Measurements from ENCODE around the gene C16orf96. TPM values are rescaled to one million over a fixed set of nuclear protein-coding genes. Genes with fewer than 3 reads are reported as not detected.
A peak's percentile ranks its signal among the peaks of the same experiment; 100 is the strongest.

C16orf96 gene
- total and polyA plus RNA-seq, 8 donors, result 0.17 to 0.45 (median 0.33) TPM

DNA sequence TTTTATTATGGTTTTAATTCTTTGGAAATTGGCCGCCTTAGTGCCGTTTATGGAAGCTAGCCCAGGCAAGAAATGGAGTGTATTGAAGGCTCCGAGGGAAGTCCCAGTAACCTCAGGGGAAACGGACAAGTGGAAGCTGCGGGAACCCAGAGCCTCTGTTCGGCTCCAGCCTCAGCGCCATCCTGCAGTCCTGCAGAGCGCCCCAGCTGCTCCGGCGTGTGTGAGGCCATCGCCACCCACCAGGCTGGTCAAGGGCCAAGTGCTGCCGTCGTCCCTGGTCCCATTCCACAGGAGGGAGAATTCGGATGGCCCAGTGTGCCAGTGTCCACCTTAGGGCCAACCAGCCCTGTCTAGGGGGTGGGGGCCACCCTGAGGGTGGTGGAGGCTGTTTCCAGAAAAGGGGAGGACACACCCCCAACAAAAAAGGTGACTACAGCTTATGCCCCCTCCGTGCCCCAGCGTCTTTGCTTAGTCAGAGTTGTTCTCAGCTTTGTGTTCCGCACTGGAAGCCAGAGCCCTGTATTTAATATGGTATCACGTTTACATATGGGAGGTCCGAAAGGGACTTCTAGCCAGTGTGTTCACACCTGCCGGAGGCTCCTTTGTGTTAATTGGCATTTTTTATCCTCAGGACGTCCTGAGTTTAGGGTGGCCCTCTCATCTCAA is 81.5 kb downstream of the C16orf96 start:
- TF ChIP-seq, protein P1, sequence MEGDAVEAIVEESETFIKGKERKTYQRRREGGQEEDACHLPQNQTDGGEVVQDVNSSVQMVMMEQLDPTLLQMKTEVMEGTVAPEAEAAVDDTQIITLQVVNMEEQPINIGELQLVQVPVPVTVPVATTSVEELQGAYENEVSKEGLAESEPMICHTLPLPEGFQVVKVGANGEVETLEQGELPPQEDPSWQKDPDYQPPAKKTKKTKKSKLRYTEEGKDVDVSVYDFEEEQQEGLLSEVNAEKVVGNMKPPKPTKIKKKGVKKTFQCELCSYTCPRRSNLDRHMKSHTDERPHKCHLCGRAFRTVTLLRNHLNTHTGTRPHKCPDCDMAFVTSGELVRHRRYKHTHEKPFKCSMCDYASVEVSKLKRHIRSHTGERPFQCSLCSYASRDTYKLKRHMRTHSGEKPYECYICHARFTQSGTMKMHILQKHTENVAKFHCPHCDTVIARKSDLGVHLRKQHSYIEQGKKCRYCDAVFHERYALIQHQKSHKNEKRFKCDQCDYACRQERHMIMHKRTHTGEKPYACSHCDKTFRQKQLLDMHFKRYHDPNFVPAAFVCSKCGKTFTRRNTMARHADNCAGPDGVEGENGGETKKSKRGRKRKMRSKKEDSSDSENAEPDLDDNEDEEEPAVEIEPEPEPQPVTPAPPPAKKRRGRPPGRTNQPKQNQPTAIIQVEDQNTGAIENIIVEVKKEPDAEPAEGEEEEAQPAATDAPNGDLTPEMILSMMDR (IDR thresholded peaks at IDR 0.05), result no peak
- Histone ChIP-seq H3K36me3 (peaks cover 0 to 24% of the 10 kb centered on the region in 2 donors), H3K27me3 (no peaks in the 10 kb centered on the region), H3K4me3 (no peak overlapping the region), H3K9me3 (no peaks in the 10 kb centered on the region), H3K4me1 (peaks cover 12 to 43% of the 10 kb centered on the region in 2 donors), H3K27ac (no peak overlapping the region)
- intact Hi-C loops (cut with DNase I), result no loop called here
- DNase-seq (no peak), ATAC-seq (no peak)

DNA sequence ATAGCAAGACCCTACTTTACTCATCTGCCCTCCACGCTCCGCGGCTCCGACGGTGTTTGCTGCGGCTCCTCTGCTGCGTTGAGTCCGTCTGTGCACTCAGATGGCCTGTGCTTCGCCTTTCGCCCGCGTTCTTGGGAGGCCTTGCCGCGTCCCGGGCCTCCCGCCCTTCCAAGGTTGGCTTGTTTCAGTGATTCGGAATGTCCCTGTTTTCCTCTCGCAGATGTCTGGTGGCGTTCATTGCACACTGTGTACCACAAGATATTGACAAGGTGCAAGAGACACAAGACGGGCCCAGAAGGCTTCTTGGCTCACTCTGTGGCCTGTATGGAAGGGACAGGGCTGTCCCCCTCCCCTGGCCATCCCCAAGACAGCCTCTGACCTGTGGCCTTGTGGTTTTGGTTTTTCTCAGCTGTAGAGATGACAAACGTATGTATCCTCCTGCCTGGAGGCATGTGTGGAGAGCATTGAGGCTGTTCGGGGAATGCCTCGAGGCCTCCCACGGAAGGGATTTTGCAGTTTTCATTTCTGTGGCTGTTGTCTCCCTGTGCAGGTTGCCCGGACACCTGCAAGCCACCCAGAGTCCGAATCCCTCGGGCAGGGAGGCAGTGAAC is 83.9 kb downstream of the C16orf96 start:
- ATAC-seq, result no peak
- TF ChIP-seq, protein P1 (IDR thresholded peaks at IDR 0.05), result no peak
- Histone ChIP-seq H3K9me3 (no peaks in the 10 kb centered on the region), H3K27me3 (no peaks in the 10 kb centered on the region), H3K4me1 (peaks cover 12 to 39% of the 10 kb centered on the region in 2 donors), H3K4me3 (no peak overlapping the region), H3K27ac (peak overlapping the region; percentile 10 to 30), H3K36me3 (peaks cover 0 to 16% of the 10 kb centered on the region in 2 donors)
- intact Hi-C loops (cut with DNase I), result no loop called here
- no peak for DNase-seq

DNA sequence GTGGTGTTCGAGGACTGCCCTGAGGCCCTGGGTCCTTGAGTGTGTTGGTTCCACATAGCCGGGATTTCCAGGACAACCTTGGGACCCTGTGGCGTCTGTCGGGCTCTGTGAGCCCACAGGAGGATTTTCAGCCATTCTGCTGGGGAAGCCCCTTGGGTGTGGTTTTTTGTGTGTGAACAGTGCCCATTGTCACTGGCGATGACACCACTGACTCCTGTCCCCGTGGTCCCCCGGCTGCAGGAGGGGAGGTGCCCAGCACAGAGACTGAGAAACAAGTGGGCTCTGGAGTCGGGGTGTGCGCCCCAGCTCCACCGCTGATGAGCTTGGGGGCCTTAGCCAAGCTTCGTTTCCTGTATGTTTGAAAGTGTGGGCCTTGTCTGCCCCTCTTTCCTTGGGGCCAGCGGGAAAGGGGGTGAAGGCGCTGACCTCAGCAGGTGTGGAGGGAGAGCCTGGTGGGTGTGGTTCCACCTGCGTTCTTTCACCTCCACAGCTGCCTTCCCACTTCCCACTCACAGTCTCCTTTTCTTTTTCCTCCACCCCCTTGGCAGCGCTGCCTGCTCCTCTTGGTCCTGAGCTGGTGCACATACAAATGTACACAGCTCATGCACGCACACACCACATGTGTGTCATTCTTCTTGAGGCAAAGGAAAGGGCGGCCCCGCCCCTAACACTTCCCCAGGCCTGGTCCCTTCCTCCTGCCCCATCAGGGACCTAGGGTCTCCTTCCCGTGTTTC is 84.6 kb downstream of the C16orf96 start:
- DNase-seq (peak in 1 of 4 donors; percentile 45), ATAC-seq (peak; percentile 80)
- peaks cover 12 to 33% of the 10 kb centered on the region in 2 donors for H3K4me1 ChIP-seq
- H3K27ac ChIP-seq, result peak overlapping the region; percentile 13 to 30
- H3K4me3 ChIP-seq, result no peak overlapping the region
- TF ChIP-seq, protein P1 (IDR thresholded peaks at IDR 0.05), result no peak
- no peaks in the 10 kb centered on the region for H3K9me3 ChIP-seq
- peaks cover 0 to 16% of the 10 kb centered on the region in 2 donors for H3K36me3 ChIP-seq
- intact Hi-C loops (cut with DNase I), result no loop called here
- no peaks in the 10 kb centered on the region for H3K27me3 ChIP-seq

DNA sequence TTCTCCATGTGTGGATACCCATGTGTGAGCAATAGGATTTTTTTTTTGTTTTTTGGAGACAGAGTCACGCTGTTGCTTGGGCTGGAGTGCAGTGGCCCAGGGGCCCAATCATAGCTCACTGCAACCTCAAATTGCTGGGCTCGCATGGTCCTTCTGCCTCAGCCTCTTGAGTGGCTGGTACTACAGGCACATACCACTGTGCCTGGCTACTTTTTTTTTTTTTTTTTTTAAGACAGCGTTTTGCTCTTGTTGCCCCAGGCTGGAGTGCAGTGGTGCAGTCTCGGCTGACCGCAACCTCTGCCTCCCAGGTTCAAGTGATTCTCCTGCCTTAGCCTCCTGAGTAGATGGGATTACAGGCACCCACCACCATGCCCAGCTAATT is 85.2 kb downstream of the C16orf96 start:
- intact Hi-C loops (cut with DNase I), result no loop called here
- Histone ChIP-seq H3K4me3 (no peak overlapping the region), H3K9me3 (no peaks in the 10 kb centered on the region), H3K4me1 (peaks cover 12 to 30% of the 10 kb centered on the region in 2 donors), H3K36me3 (peaks cover 0 to 18% of the 10 kb centered on the region in 2 donors), H3K27ac (peak overlapping the region; percentile 13 to 30), H3K27me3 (no peaks in the 10 kb centered on the region)
- DNase-seq (no peak), ATAC-seq (peak; percentile 79)
- TF ChIP-seq, protein P1 (IDR thresholded peaks at IDR 0.05), result no peak

DNA sequence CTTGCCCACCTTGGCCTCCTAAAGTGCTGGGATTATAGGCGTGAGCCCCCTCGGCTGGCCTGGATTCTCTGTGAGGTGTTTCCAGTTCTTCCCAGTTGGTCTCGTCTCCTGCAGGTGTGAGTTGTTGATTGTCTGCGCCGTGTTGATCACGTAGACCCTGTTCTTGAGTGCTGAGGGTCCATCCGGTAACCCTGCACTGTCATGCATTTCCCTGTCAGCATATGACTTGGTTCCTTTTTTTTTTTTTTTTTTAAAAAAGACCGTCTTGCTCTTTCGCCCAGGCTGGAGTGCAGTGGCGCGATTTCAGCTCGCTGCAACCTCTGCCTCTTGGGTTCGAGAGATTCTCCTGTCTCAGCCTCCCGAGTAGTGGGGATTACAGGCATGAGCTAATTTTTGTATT is 85.8 kb downstream of the C16orf96 start:
- TF ChIP-seq, protein P1 (IDR thresholded peaks at IDR 0.05), result no peak
- Histone ChIP-seq H3K9me3 (no peaks in the 10 kb centered on the region), H3K4me1 (peaks cover 12 to 30% of the 10 kb centered on the region in 2 donors), H3K4me3 (no peak overlapping the region), H3K27ac (peak overlapping the region; percentile 13 to 30), H3K27me3 (no peaks in the 10 kb centered on the region), H3K36me3 (peaks cover 0 to 24% of the 10 kb centered on the region in 2 donors)
- DNase-seq (no peak), ATAC-seq (no peak)
- intact Hi-C loops (cut with DNase I), result no loop called here

All from left lung (tissue), 10 donors.